MM.1S (cell line): ENCODE data around the gene CPT1C.

ENCODE experiments used
- EZH2 ChIP-seq: fragments of 300-600 bp; sonication (generic); optimal IDR thresholded peaks from 2 replicates; pipeline ENCODE3; 2017; ENCODE audit warnings: low read depth, mild to moderate bottlenecking, antibody characterized with exemption, low read length, mixed read lengths
- TF ChIP-seq, protein P1 (sequence below): fragments of 300-600 bp; sonication (generic); IDR thresholded peaks from 2 replicates; pipeline ENCODE4 v1.5.1; 2016; ENCODE audit warnings: antibody characterized with exemption, low read length, mixed read lengths

DNA sequence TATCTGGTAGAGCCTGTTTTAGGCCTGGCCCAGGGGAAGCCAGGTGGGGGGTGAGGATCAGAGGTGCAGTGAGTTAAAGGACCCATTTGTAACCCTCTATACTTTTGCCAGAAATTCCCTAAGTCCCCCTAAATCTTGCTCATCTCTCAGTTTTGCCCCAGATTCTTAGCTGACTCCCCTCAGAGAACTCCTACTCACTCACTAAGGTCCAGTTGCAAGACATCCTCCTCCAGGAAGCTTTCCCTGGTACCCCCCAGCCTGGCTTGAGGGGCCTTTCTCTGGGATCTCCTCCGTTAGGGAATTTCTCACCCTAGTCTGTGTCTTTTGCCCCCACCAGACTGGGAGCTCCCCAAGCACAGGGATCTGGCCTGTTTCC is 70.3 kb downstream of the CPT1C start:
- TF ChIP-seq, protein P1, sequence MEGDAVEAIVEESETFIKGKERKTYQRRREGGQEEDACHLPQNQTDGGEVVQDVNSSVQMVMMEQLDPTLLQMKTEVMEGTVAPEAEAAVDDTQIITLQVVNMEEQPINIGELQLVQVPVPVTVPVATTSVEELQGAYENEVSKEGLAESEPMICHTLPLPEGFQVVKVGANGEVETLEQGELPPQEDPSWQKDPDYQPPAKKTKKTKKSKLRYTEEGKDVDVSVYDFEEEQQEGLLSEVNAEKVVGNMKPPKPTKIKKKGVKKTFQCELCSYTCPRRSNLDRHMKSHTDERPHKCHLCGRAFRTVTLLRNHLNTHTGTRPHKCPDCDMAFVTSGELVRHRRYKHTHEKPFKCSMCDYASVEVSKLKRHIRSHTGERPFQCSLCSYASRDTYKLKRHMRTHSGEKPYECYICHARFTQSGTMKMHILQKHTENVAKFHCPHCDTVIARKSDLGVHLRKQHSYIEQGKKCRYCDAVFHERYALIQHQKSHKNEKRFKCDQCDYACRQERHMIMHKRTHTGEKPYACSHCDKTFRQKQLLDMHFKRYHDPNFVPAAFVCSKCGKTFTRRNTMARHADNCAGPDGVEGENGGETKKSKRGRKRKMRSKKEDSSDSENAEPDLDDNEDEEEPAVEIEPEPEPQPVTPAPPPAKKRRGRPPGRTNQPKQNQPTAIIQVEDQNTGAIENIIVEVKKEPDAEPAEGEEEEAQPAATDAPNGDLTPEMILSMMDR, result no peak
- no peak for TF ChIP-seq EZH2
